Activated naive CD8-positive, alpha-beta T cell treated with anti-CD3 and anti-CD28 coated beads, Interleukin-2, amount 50 U/mL, for 24 hours (primary cell): ENCODE results near the gene PLEKHG7.
"Not testable (repeated sequence)": the region's sequence is repeated elsewhere in the genome, so short reads cannot be mapped to it uniquely, and the experiment has no call there.

Experiments used
- ATAC-seq: fragments of 150-1000 bp; cut with Tn5 transposase; one replicate; pipeline ENCODE4 v1.10.0; 2021
- DNase-seq: peaks from one replicate; pipeline ENCODE4 v3.0.0; 2021
- H3K27ac Mint-ChIP-seq: one replicate; pipeline ENCODE4 v1.8.0; 2021; ENCODE audit warnings: mild to moderate bottlenecking, mixed read lengths
- H3K27me3 Mint-ChIP-seq: one replicate; pipeline ENCODE4 v1.8.0; 2021; ENCODE audit warnings: mixed read lengths
- H3K36me3 Mint-ChIP-seq: one replicate; pipeline ENCODE4 v1.8.0; 2021; ENCODE audit warnings: low read depth, mixed read lengths
- H3K4me1 Mint-ChIP-seq: one replicate; pipeline ENCODE4 v1.8.0; 2021; ENCODE audit warnings: mixed read lengths
- H3K4me3 Mint-ChIP-seq: one replicate; pipeline ENCODE4 v1.8.0; 2021; ENCODE audit warnings: mild to moderate bottlenecking, moderate library complexity, mixed read lengths
- H3K9me3 Mint-ChIP-seq: one replicate; pipeline ENCODE4 v1.8.0; 2021; ENCODE audit warnings: mixed read lengths

PLEKHG7 gene

GRCh38 chr12:92784356-92784755, 81.6 kb downstream of the PLEKHG7 start:
- H3K4me3 Mint-ChIP-seq = no peak overlapping the region
- H3K27me3 Mint-ChIP-seq = no peaks in the 10 kb centered on the region
- ATAC-seq = no peak
- no peak overlapping the region for H3K27ac Mint-ChIP-seq
- no peaks in the 10 kb centered on the region for H3K9me3 Mint-ChIP-seq
- peaks cover 21% of the 10 kb centered on the region for H3K36me3 Mint-ChIP-seq
- no peak for DNase-seq
- H3K4me1 Mint-ChIP-seq = peaks cover 1% of the 10 kb centered on the region

GRCh38 chr12:92784797-92785562, 82.2 kb downstream of the PLEKHG7 start:
- peaks cover 4% of the 10 kb centered on the region for H3K4me1 Mint-ChIP-seq
- no peak for DNase-seq
- H3K27me3 Mint-ChIP-seq = no peaks in the 10 kb centered on the region
- no peak overlapping the region for H3K4me3 Mint-ChIP-seq
- H3K36me3 Mint-ChIP-seq = peaks cover 21% of the 10 kb centered on the region
- peak; percentile 98 for ATAC-seq
- no peak overlapping the region for H3K27ac Mint-ChIP-seq
- no peaks in the 10 kb centered on the region for H3K9me3 Mint-ChIP-seq

GRCh38 chr12:92785563-92785950, 82.8 kb downstream of the PLEKHG7 start:
- no peak overlapping the region for H3K4me3 Mint-ChIP-seq
- no peaks in the 10 kb centered on the region for H3K9me3 Mint-ChIP-seq
- no peak overlapping the region for H3K27ac Mint-ChIP-seq
- H3K36me3 Mint-ChIP-seq = peaks cover 26% of the 10 kb centered on the region
- DNase-seq (no peak), ATAC-seq (no peak)
- H3K27me3 Mint-ChIP-seq = no peaks in the 10 kb centered on the region
- H3K4me1 Mint-ChIP-seq = peaks cover 9% of the 10 kb centered on the region

- ATAC-seq (no peak), DNase-seq (no peak)
- H3K4me3 Mint-ChIP-seq = no peak overlapping the region
- peaks cover under 1% of the 10 kb centered on the region for H3K9me3 Mint-ChIP-seq
- no peak overlapping the region for H3K27ac Mint-ChIP-seq
- H3K36me3 Mint-ChIP-seq = peaks cover 31% of the 10 kb centered on the region
- peaks cover 12% of the 10 kb centered on the region for H3K4me1 Mint-ChIP-seq
- no peaks in the 10 kb centered on the region for H3K27me3 Mint-ChIP-seq
Observed at GRCh38 chr12:92786045-92786444, 83.3 kb downstream of the PLEKHG7 start.

- Mint-ChIP-seq H3K4me1 (peaks cover 10% of the 10 kb centered on the region), H3K36me3 (peaks cover 68% of the 10 kb centered on the region), H3K9me3 (peaks cover 17% of the 10 kb centered on the region)
- H3K27me3 Mint-ChIP-seq, H3K4me3 Mint-ChIP-seq, H3K27ac Mint-ChIP-seq, ATAC-seq, DNase-seq: not testable (repeated sequence)
Observed at GRCh38 chr12:92794356-92794755, 91.6 kb downstream of the PLEKHG7 start.

DNA sequence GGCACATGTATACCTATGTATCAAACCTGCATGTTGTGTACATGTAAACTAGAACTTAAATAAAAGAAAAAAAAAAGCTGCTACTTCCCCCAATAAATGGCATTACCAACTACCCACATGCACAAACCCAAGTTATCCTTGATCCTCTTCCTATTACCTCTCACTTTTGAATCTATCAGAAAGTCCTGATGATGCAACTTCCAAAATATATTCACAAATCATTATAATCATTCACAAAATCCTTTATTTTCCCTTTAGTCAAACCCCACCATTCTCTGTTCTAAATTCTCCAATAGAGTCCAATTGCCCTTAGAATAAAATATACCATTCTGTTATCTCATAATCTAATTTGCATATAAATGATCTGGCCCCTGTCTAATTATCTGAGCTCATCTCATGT, 92.0 kb downstream of the PLEKHG7 start:
- no peak for DNase-seq
- peaks cover 9% of the 10 kb centered on the region for H3K4me1 Mint-ChIP-seq
- no peak overlapping the region for H3K4me3 Mint-ChIP-seq
- H3K9me3 Mint-ChIP-seq = peaks cover 17% of the 10 kb centered on the region
- no peaks in the 10 kb centered on the region for H3K27me3 Mint-ChIP-seq
- no peak overlapping the region for H3K27ac Mint-ChIP-seq
- no peak for ATAC-seq
- H3K36me3 Mint-ChIP-seq = peaks cover 67% of the 10 kb centered on the region

- H3K27me3 Mint-ChIP-seq = no peaks in the 10 kb centered on the region
Observed at GRCh38 chr12:92796650-92797049, 93.9 kb downstream of the PLEKHG7 start.

DNA sequence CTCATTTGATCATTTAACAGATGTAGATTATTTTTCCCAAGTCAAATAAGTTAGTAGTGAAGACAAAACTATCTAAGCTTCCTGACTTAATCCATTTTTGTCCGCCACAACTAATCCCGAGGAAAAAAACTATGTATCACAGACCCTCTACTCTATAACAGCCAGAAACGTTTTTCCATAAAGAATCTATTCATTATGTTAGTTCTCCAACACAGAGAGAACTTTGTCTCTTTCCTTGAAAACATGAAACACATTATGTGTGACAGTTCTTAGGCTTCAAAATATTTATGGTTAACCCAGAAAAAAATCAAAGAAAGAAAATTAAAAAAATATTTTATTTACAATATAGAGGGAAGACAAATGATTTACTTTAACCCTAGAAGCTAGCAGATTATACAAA, 100.1 kb downstream of the PLEKHG7 start:
- Mint-ChIP-seq H3K27me3 (no peaks in the 10 kb centered on the region), H3K27ac (no peak overlapping the region), H3K36me3 (peaks cover 40% of the 10 kb centered on the region), H3K4me1 (no peaks in the 10 kb centered on the region), H3K4me3 (no peak overlapping the region), H3K9me3 (peaks cover 10% of the 10 kb centered on the region)
- ATAC-seq (no peak), DNase-seq (no peak)

More at GRCh38 chr12:92796650-92797049, 93.9 kb downstream of the PLEKHG7 start:
- Mint-ChIP-seq H3K4me1 (no peaks in the 10 kb centered on the region), H3K4me3 (no peak overlapping the region), H3K36me3 (peaks cover 60% of the 10 kb centered on the region), H3K27ac (no peak overlapping the region), H3K9me3 (peaks cover 12% of the 10 kb centered on the region)
- ATAC-seq (no peak), DNase-seq (no peak)

DNA sequence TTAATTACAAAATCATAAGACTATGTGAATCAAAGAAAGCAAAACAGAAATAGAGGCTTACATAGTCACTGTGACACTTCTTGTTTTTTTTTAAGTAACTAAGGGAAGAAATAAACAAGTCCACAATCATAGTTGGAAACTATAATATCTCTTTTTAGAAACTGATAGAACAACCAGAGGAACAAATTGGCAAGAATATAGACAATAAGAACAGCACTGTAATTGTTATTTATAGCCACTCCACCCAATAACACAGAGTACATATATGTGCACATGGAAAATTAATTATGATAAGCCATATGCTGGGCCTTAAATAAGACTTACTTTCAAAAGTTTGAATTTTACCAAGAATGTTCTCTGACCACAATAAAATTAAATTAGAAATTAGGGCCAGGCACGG, 101.1 kb downstream of the PLEKHG7 start:
- DNase-seq = no peak
- Mint-ChIP-seq H3K9me3 (peaks cover 10% of the 10 kb centered on the region), H3K27me3 (no peaks in the 10 kb centered on the region), H3K27ac (no peak overlapping the region), H3K4me1 (no peaks in the 10 kb centered on the region), H3K36me3 (peaks cover 46% of the 10 kb centered on the region), H3K4me3 (no peak overlapping the region)
- ATAC-seq = no peak

DNA sequence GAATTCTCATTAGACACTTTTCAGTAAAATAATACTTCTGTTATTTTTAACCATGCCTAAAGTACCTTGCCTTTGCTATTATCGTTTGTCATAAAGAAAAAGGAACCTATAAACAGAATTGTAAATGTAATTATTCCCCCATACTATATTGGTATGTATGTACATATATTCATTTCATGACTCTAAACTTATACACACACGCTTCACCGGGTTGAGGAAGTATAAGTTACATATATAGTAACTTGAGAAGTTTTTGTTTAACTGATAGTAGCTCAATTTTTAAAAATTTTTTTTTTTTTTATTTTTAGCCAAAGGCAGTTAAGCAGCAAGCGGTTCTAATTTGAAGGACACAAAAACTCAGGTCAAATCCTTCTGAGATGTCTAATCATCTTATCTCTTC, 107.6 kb downstream of the PLEKHG7 start:
- no peak for ATAC-seq
- DNase-seq = no peak
- Mint-ChIP-seq H3K4me1 (peaks cover 3% of the 10 kb centered on the region), H3K27me3 (no peaks in the 10 kb centered on the region), H3K9me3 (peaks cover 10% of the 10 kb centered on the region), H3K27ac (no peak overlapping the region), H3K4me3 (no peak overlapping the region), H3K36me3 (peaks cover 58% of the 10 kb centered on the region)

GRCh38 chr12:92814584-92814983, 111.8 kb downstream of the PLEKHG7 start:
- Mint-ChIP-seq H3K27ac (no peak overlapping the region), H3K4me3 (no peak overlapping the region), H3K27me3 (no peaks in the 10 kb centered on the region), H3K36me3 (peaks cover 40% of the 10 kb centered on the region), H3K4me1 (peaks cover 3% of the 10 kb centered on the region), H3K9me3 (no peaks in the 10 kb centered on the region)
- no peak for DNase-seq
- no peak for ATAC-seq

DNA sequence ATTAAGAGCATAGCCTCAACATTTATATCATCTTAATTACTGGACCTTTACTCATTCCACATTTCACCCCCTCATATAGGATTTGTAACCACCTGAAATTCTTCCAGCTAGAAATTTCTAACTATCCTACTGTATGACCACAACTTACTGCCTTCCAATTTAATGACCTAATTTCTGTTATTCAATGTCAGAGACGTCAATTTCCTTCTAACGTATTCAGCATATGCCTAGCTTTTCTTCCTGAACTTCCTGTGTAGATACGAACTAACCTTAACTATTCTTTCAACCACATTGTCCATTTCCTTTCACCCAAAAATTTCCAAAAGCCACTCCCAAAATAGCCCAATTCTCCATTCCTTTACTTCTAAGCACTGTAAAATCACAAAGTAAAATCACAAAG, 118.4 kb downstream of the PLEKHG7 start:
- no peaks in the 10 kb centered on the region for H3K27me3 Mint-ChIP-seq

More for the DNA sequence above, 118.4 kb downstream of the PLEKHG7 start:
- DNase-seq (no peak), ATAC-seq (no peak)
- Mint-ChIP-seq H3K36me3 (peaks cover 18% of the 10 kb centered on the region), H3K9me3 (no peaks in the 10 kb centered on the region), H3K27ac (no peak overlapping the region), H3K4me1 (no peaks in the 10 kb centered on the region), H3K4me3 (no peak overlapping the region)
